ENCODE measurements around the gene GRIA3.
"Not testable (repeated sequence)": the region's sequence is repeated elsewhere in the genome, so short reads cannot be mapped to it uniquely, and the experiment has no call there.

Gene GRIA3

DNA sequence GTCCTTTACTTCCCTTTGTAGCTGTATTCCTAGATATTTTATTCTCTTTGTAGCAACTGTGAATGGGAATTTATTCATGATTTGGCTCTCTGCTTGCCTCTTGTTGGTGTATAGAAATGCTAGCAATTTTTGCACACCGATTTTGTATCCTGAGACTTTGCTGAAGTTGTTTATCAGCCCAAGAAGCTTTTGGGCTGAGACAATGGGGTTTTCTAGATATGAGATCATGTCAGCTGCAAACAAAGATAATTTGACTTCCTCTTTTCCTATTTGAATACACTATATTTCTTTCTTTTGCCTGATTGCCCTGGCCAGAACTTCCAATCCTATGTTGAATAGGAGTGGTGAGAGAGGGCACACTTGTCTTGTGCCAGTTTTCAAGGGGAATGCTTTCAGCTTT is 346.6 kb downstream of the GRIA3 start:
- not testable (repeated sequence) for DNase-seq
